Glutamatergic neuron (in vitro differentiated cells): ENCODE measurements around the gene THAP11. TPM values are rescaled to one million over a fixed set of nuclear protein-coding genes. Genes with fewer than 3 reads are reported as not detected.

ENCODE experiments used
- DNase-seq: peaks from one replicate; pipeline ENCODE4 v3.0.0; 2022
- H3K27ac Mint-ChIP-seq: one replicate; pipeline ENCODE4 v1.8.0; 2020; ENCODE audit warnings: mild to moderate bottlenecking, mixed read lengths, inconsistent platforms; ENCODE audit not compliant: unreplicated experiment
- H3K27me3 Mint-ChIP-seq: one replicate; pipeline ENCODE4 v1.8.0; 2020; ENCODE audit warnings: mild to moderate bottlenecking, moderate library complexity, mixed read lengths, inconsistent platforms; ENCODE audit not compliant: unreplicated experiment
- H3K36me3 Mint-ChIP-seq: one replicate; pipeline ENCODE4 v1.8.0; 2020; ENCODE audit warnings: mild to moderate bottlenecking, mixed read lengths, inconsistent platforms; ENCODE audit not compliant: unreplicated experiment
- H3K4me1 Mint-ChIP-seq: one replicate; pipeline ENCODE4 v1.8.0; 2020; ENCODE audit warnings: mild to moderate bottlenecking, low read depth, mixed read lengths, inconsistent platforms; ENCODE audit not compliant: unreplicated experiment
- H3K4me3 Mint-ChIP-seq: one replicate; pipeline ENCODE4 v1.8.0; 2020; ENCODE audit warnings: mild to moderate bottlenecking, mixed read lengths, inconsistent platforms; ENCODE audit not compliant: unreplicated experiment
- H3K9me3 Mint-ChIP-seq: one replicate; pipeline ENCODE4 v1.8.0; 2020; ENCODE audit warnings: mild to moderate bottlenecking, moderate library complexity, mixed read lengths, inconsistent platforms; ENCODE audit not compliant: unreplicated experiment
- total RNA-seq: library from RNA; stranded (reverse); fragmentation: NEBNext Ultra II Directional; extraction: Animal tissue kit (Norgen Biotek cat#: 25700); gene quantifications from one replicate; pipeline ENCODE4 v1.2.1, GENCODE V29; 2021; ENCODE audit not compliant: unreplicated experiment
- TF ChIP-seq, protein P1 (sequence below): fragments of 200-600 bp; sonication (generic); IDR thresholded peaks from one replicate; pipeline ENCODE4 v1.5.0; 2021; ENCODE audit not compliant: partially characterized antibody, unreplicated experiment

Gene THAP11
- total RNA-seq, 1 donor from 2014 or later: 23.1 TPM

DNA sequence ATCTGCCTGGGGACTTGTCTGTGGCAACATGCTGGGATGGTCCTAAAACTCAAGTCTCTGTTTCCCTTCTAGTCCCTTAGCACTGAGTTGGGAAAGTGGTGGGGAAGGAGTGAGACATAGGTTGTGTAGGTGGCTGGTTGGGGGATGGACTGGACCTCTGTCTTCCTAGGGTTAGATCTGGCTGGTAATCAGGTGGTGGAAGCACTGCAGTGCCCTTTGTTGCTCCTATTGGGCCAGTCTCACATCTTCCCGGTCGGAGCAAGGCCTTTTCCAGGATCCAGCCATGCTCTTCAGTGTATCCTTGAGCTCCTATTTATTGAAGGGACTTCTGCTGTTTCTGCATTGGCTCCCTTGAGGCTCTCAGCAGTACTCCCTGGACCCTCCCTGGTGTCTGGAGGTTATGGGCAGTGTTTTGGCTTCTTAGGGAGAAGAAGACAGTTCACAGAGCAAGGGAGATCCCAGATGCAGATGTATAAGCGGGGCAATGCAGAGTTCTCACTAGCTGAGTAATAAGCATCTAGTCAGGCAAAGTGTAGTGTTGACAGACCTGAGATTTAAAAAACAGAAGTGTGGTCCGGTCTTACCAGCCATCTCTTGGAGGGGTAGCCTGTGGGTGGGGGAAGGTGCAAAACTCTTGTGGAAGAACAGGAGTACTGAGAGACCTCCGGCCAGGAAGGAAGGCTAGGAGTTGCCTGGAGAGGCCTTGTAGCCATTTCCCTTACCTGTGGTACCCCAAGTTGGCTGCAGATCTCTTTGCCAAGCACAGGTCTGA is 3.4 kb downstream of the THAP11 start:
- H3K4me3 Mint-ChIP-seq: peak overlapping the region; percentile 97
- TF ChIP-seq, protein P1, sequence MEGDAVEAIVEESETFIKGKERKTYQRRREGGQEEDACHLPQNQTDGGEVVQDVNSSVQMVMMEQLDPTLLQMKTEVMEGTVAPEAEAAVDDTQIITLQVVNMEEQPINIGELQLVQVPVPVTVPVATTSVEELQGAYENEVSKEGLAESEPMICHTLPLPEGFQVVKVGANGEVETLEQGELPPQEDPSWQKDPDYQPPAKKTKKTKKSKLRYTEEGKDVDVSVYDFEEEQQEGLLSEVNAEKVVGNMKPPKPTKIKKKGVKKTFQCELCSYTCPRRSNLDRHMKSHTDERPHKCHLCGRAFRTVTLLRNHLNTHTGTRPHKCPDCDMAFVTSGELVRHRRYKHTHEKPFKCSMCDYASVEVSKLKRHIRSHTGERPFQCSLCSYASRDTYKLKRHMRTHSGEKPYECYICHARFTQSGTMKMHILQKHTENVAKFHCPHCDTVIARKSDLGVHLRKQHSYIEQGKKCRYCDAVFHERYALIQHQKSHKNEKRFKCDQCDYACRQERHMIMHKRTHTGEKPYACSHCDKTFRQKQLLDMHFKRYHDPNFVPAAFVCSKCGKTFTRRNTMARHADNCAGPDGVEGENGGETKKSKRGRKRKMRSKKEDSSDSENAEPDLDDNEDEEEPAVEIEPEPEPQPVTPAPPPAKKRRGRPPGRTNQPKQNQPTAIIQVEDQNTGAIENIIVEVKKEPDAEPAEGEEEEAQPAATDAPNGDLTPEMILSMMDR: no peak

DNA sequence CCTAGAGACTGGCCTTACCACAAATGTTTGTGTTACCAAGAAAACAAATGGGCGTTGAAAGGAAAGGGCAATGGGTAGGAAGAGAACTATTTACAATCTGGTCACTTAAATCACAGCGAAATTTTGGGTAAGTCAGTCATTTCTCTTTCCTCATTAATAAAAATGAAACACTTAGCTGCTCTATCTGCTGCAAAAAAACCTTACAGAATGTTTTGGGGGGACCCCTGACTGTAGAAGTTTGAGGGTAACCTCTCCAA is 3.9 kb downstream of the THAP11 start:
- TF ChIP-seq, protein P1: no peak
- Mint-ChIP-seq H3K4me1 (peaks cover 32% of the 10 kb centered on the region), H3K27me3 (peaks cover 3% of the 10 kb centered on the region), H3K4me3 (peak overlapping the region; percentile 97), H3K9me3 (peaks cover 15% of the 10 kb centered on the region), H3K27ac (peak overlapping the region; percentile 96), H3K36me3 (no peaks in the 10 kb centered on the region)
- no peak for DNase-seq

More for the DNA sequence above, 3.4 kb downstream of the THAP11 start:
- Mint-ChIP-seq H3K4me1 (peaks cover 32% of the 10 kb centered on the region), H3K36me3 (no peaks in the 10 kb centered on the region), H3K27me3 (peaks cover 3% of the 10 kb centered on the region), H3K9me3 (peaks cover 15% of the 10 kb centered on the region), H3K27ac (peak overlapping the region; percentile 96)
- no peak for DNase-seq

DNA sequence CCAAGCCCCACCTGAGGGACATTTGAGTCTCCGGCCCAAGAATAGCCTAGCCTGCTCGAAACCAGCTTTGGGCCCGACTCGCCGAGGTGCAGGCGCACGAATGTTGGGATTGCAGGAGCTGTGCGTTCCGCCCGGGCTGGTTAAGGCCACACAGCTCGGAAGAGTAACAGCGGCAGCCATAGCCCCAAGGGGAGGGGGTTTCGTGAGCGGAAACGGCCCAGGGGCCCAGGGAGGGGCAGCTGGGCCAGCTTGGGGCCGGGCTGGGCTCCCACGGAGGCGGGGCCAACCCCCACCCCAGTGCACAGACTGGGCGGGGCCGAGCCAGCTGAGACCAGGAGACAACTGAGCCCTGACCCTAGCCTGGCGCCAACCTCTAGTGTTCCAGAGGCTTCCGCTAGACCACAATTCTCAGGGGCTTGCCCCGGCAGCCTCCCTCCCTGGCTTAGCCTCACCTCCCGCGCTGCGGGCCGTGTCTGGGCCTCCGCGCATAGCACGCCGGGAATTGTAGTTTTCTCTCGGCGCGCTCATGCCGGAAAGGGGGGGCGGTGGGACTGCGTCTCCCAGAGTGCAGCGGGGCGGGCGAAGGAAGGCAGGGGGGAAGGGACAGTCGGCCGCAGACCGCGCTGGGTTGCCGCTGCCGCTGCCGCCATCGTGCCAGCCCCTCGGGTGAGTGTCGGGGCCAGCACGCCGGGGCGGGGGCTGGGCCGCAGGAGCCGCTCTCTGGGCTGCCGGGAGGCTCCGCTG is 4.4 kb downstream of the THAP11 start, which contains the start of gene NUTF2:
Gene NUTF2, plus strand, starts transcription at position 614 of the 744 bp plus-strand sequence. CDS start 18,198 bp downstream, outside the sequence.
- H3K36me3 Mint-ChIP-seq: no peaks in the 10 kb centered on the region
- TF ChIP-seq, protein P1: no peak
- H3K27ac Mint-ChIP-seq: peak within 1 kb of the TSS; percentile 96
- peak within 1 kb of the TSS; percentile 97 for H3K4me3 Mint-ChIP-seq
- H3K4me1 Mint-ChIP-seq: peaks cover 32% of the 10 kb centered on the region
- peaks cover under 1% of the 10 kb centered on the region for H3K27me3 Mint-ChIP-seq
- DNase-seq: peak; percentile 98
- H3K9me3 Mint-ChIP-seq: peaks cover 15% of the 10 kb centered on the region

DNA sequence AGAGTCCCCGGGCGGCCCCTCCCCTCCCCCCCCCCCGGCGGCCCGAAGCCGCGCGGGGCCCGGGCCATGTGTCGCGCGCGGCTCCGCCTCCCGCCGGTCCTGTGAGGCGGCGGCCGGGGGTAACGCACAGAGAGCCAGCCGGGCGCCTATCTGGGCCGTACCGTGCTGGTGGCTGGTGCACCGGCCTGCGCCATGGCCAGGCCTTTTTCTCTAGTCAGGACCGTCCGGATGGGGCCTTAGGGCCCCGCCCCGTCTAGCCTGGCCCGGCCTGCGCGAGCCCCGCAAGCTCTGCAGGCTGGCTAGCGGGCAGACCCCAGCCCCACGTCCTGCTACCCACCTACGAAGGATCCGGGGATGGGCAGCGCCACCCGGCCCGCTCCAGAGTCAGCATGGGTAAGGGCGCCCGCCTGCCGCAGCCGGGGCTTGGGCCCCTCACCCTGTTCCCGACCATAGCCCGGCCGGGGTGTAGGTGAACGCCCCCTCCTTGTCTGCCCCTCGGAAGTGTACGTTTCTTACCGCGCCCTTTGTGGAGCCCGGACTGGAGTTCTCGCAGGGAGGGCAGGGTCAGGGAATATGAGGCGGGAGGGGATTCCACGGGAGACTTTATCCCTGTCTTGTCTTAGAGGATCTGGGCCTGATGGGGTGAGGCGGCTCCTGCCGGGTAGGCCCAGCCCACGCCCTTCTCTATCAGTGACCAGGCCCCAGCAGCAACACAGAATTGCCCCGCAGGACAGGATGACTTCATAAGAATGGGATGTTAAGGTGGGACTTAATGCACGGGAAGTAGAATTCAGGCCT is 5.1 kb downstream of the THAP11 start, which contains the start of gene CENPT:
Gene CENPT, minus strand, starts transcription at position 630 of the 798 bp plus-strand sequence. CDS start 13,834 bp downstream, outside the sequence.
- H3K27ac Mint-ChIP-seq: peak within 1 kb of the TSS; percentile 96
- peak within 1 kb of the TSS; percentile 97 for H3K4me3 Mint-ChIP-seq
- H3K36me3 Mint-ChIP-seq: no peaks in the 10 kb centered on the region
- peaks cover 32% of the 10 kb centered on the region for H3K4me1 Mint-ChIP-seq
- H3K9me3 Mint-ChIP-seq: peaks cover 15% of the 10 kb centered on the region
- DNase-seq: peak; percentile 38
- TF ChIP-seq, protein P1: no peak
- no peaks in the 10 kb centered on the region for H3K27me3 Mint-ChIP-seq
